GM12878 (cell line): ENCODE data around the gene ERN1. TPM values are rescaled to one million over a fixed set of nuclear protein-coding genes. Genes with fewer than 3 reads are reported as not detected.
A peak's percentile ranks its signal among the peaks of the same experiment; 100 is the strongest.

Experiments used
- ATAC-seq: fragments of 200-7000 bp; cut with Tn5 transposase; 3 replicates; pipeline ENCODE4 v1.9.1; 2020; ENCODE audit warnings: mild to moderate bottlenecking, moderate library complexity
- BruUV-seq: library from RNA; stranded (reverse); fragments of 400-500 nt; replicated peaks from 2 replicates; lab custom pipeline; 2021; lab: Mats Ljungman, UMichigan
- CTCF ChIA-PET: fragments of 300-600 bp; sonication (Branson Sonifier 250); formaldehyde crosslinking; extraction: SDS; loops from one replicate; lab custom pipeline; 2021; ENCODE audit warnings: inconsistent platforms; lab: Yijun Ruan, JAX
- POLR2A ChIA-PET: fragments of 350-600 bp; formaldehyde crosslinking; extraction: SDS; loops from one replicate; lab custom pipeline; 2021; ENCODE audit warnings: inconsistent platforms; lab: Charles Lee
- RAD21 ChIA-PET: fragments of 300-600 bp; sonication (Branson Sonifier 250); formaldehyde crosslinking; loops from one replicate; lab custom pipeline; 2023; ENCODE audit warnings: antibody characterized with exemption; ENCODE audit not compliant: unreplicated experiment; lab: Charles Lee
- SMC1A ChIA-PET: fragments of 300-600 bp; sonication (Branson Sonifier 250); formaldehyde crosslinking; loops from one replicate; lab custom pipeline; 2023; ENCODE audit not compliant: unreplicated experiment, uncharacterized antibody; lab: Charles Lee
- DNase-seq: peaks from one replicate; pipeline ENCODE4 v3.0.0-alpha.2; 2011; ENCODE audit warnings: low read depth, low spot score
- FAIRE-seq: peaks from 3 replicates; lab custom pipeline; 2011; peaks lifted over from hg19 to GRCh38; lab: Jason Lieb, UNC
- H2AFZ ChIP-seq: 2 replicates; pipeline ENCODE4 v1.6.0; 2011; ENCODE audit warnings: low read depth, low read length, control low read depth; ENCODE audit not compliant: control insufficient read depth
- H3K27ac ChIP-seq: 2 replicates; pipeline ENCODE4 v1.5.1; 2011; ENCODE audit warnings: control low read depth; ENCODE audit not compliant: control insufficient read depth, insufficient read depth
- H3K27me3 ChIP-seq, 2 experiments: replicated peaks in 1 of 2; 2 replicates each; pipeline versions ENCODE4 v1.6.0 to v1.6.1; 2011; ENCODE audit warnings: low read length in 1 of 2; ENCODE audit not compliant: control insufficient read depth in 2 of 2, insufficient read depth in 2 of 2
- H3K36me3 ChIP-seq, 2 experiments: 2 replicates each; pipeline ENCODE4 v1.5.1; 2011; ENCODE audit warnings: low read length in 1 of 2; ENCODE audit not compliant: control insufficient read depth in 2 of 2, insufficient read depth in 2 of 2
- H3K4me1 ChIP-seq: 2 replicates; pipeline ENCODE4 v1.6.1; 2011; ENCODE audit warnings: mild to moderate bottlenecking, low read length, moderate library complexity, mixed read lengths; ENCODE audit not compliant: control insufficient read depth, insufficient read depth
- H3K4me2 ChIP-seq: 2 replicates; pipeline ENCODE4 v1.6.0; 2011; ENCODE audit warnings: control low read depth; ENCODE audit not compliant: control insufficient read depth, insufficient read depth
- H3K4me3 ChIP-seq: fragments of 200-600 bp; sonication (generic); 2 replicates; pipeline ENCODE4 v1.5.1; 2016
- H3K79me2 ChIP-seq: 2 replicates; pipeline ENCODE4 v1.6.0; 2011; ENCODE audit warnings: low read length; ENCODE audit not compliant: control insufficient read depth, insufficient read depth
- H3K9ac ChIP-seq: 2 replicates; pipeline ENCODE4 v1.8.0; 2011; ENCODE audit warnings: low read length, control low read depth, mixed read lengths; ENCODE audit not compliant: control insufficient read depth, insufficient read depth
- H3K9me3 ChIP-seq: replicated peaks from 3 replicates; pipeline ENCODE4 v1.5.1; 2011; ENCODE audit warnings: mild to moderate bottlenecking, low read length; ENCODE audit not compliant: control insufficient read depth, insufficient read depth
- H4K20me1 ChIP-seq: 2 replicates; pipeline ENCODE4 v1.6.0; 2011; ENCODE audit not compliant: control insufficient read depth, insufficient read depth
- BMI1 ChIP-seq: fragments of 450-650 bp; IDR thresholded peaks from 2 replicates; pipeline ENCODE4 v1.6.1; 2016; ENCODE audit warnings: mild to moderate bottlenecking, moderate library complexity, borderline replicate concordance
- EED ChIP-seq: sonication (generic); IDR thresholded peaks from 2 replicates; pipeline ENCODE4 v1.6.1; 2016; ENCODE audit warnings: antibody characterized with exemption, low read depth
- IKZF1 ChIP-seq: fragments of 450-650 bp; conservative IDR thresholded peaks from 2 replicates; pipeline ENCODE4 v1.6.1; 2017; ENCODE audit warnings: antibody characterized with exemption, mild to moderate bottlenecking
- MXI1 ChIP-seq: fragments of 150-350 bp; IDR thresholded peaks from 2 replicates; pipeline ENCODE4 v1.6.1; 2011; ENCODE audit warnings: low read depth, mild to moderate bottlenecking, inconsistent platforms, low read length, improper control_type of control experiment
- RAD51 ChIP-seq: fragments of 450-650 bp; IDR thresholded peaks from 2 replicates; pipeline ENCODE4 v1.6.1; 2016; ENCODE audit warnings: moderate library complexity, mild to moderate bottlenecking, inconsistent platforms
- SMAD1 ChIP-seq: fragments of 450-650 bp; IDR thresholded peaks from 2 replicates; pipeline ENCODE4 v1.6.1; 2018; ENCODE audit warnings: mild to moderate bottlenecking, low read depth; ENCODE audit not compliant: partially characterized antibody
- SMARCA5 ChIP-seq: fragments of 450-650 bp; IDR thresholded peaks from 2 replicates; pipeline ENCODE4 v1.6.1; 2017; ENCODE audit warnings: mild to moderate bottlenecking
- SMC3 ChIP-seq: IDR thresholded peaks from 2 replicates; pipeline ENCODE4 v1.6.1; 2011; ENCODE audit warnings: low read length, improper control_type of control experiment, borderline replicate concordance
- SUZ12 ChIP-seq: fragments of 200-600 bp; sonication (generic); IDR thresholded peaks from one replicate; pipeline ENCODE4 v1.6.1; 2018; ENCODE audit warnings: antibody characterized with exemption, mild to moderate bottlenecking; ENCODE audit not compliant: unreplicated experiment
- ZBTB11 ChIP-seq: fragments of 450-650 bp; formaldehyde crosslinking; IDR thresholded peaks from 2 replicates; pipeline ENCODE4 v1.5.0; 2022; ENCODE audit warnings: mild to moderate bottlenecking, missing genetic modification characterization
- WGBS: methylation state at CpG from one replicate; pipeline ENCODE4 v1.1.6; 2016; ENCODE audit warnings: low lambda C conversion rate; ENCODE audit not compliant: insufficient replicate concordance, insufficient coverage; ENCODE audit errors: missing lambda C conversion rate; 5-methylcytosine and 5-hydroxymethylcytosine counted together
- in situ Hi-C: fragments of 300-500 bp; cut with MboI; formaldehyde crosslinking; loops from 9 replicates; pipeline ENCODE4 v1.14.3; 2018; ENCODE audit warnings: mixed read lengths
- intact Hi-C: fragments of 100-400 bp; cut with micrococcal nuclease; formaldehyde crosslinking; loops from one replicate; pipeline ENCODE4 v1.14.2; 2022; ENCODE audit not compliant: unreplicated experiment
- polyA plus RNA-seq, 11 experiments: library from polyadenylated mRNA; depleted of rRNA in 4 of 11; unstranded in 6 of 11; stranded (reverse) in 5 of 11; fragments of >200 nt; fragmentation: Nextera tagmentation in 4 of 11; fragmentation: Illumina TruSeq in 1 of 11; extraction: Ambion mirVana in 4 of 11; extraction: Trizol in 1 of 11; gene quantifications; 1 replicate in 1 of 11; 2 replicates in 10 of 11; pipeline versions ENCODE4 v1.2.1 to v1.2.3, GENCODE V29; 2011 to 2016; ENCODE audit warnings: inconsistent platforms in 2 of 11, missing spikeins in 2 of 11, low read depth in 1 of 11
- total RNA-seq, 4 experiments: library from RNA; depleted of rRNA in 3 of 4; stranded (reverse); fragments of >200 nt in 3 of 4; fragmentation: Illumina TruSeq in 1 of 4; extraction: Trizol in 1 of 4; gene quantifications; 2 replicates each; pipeline versions ENCODE4 v1.2.1 to v1.2.3, GENCODE V29; 2013 to 2021
- TF ChIP-seq, protein P1 (sequence below): fragments of 450-650 bp; conservative IDR thresholded peaks from 2 replicates; pipeline ENCODE4 v1.6.1; 2017; ENCODE audit warnings: mild to moderate bottlenecking, moderate library complexity
- TF ChIP-seq, protein P2 (sequence below): IDR thresholded peaks from 2 replicates; pipeline ENCODE4 v1.6.1; 2011; ENCODE audit warnings: borderline replicate concordance, low read depth, mild to moderate bottlenecking, moderate library complexity, mixed read lengths, low read length; ENCODE audit not compliant: insufficient read depth; ENCODE audit errors: extremely low read length

Gene ERN1
- total and polyA plus RNA-seq, 10 of the 15 experiments (the other 5 are each of a cell fraction or from before 2014, with no cell fraction given), result 2.6 to 19.2 (median 7.6) TPM

DNA sequence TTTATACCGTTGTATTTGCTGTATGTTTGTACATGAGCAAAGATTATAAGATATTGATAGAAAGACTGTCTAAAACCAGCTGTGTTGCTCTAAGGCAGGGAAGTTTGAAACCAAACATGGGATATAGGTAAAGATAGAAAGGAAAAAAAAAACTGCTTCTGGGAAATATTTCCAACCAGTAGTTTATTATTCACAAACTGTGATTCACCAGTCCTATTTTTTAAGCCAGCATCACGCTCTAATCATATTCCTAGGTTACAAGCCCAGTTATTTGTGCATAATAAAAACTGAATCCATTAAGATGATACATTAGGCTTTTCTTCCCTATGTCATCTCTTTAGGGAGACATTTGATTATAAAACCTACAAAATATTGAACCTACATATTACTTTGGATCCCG lies 4.0 kb downstream of the ERN1 start:
- Histone ChIP-seq H3K4me2 (no peak overlapping the region; the same call in 1 of the 2 replicates), H3K4me1 (peaks cover 22% of the 10 kb centered on the region), H2AFZ (no peak overlapping the region), H3K27ac (no peak overlapping the region), H3K27me3 (no peaks in the 10 kb centered on the region), H3K79me2 (peaks cover 70% of the 10 kb centered on the region), H3K36me3 (no peaks in the 10 kb centered on the region; a peak in 1 of 4 replicates), H3K4me3 (peak overlapping the region; percentile 9; the same call in 1 of the 2 replicates), H3K9ac (no peak overlapping the region), H3K9me3 (no peaks in the 10 kb centered on the region; the same call in 1 of the 3 replicates), H4K20me1 (no peaks in the 10 kb centered on the region)
- TF ChIP-seq SMARCA5 (no peak), RAD51 (no peak), IKZF1 (no peak), SUZ12 (no peak), EED (no peak), BMI1 (no peak), SMAD1 (no peak), ZBTB11 (no peak), SMC3 (no peak), MXI1 (no peak)
- TF ChIP-seq, protein P1, sequence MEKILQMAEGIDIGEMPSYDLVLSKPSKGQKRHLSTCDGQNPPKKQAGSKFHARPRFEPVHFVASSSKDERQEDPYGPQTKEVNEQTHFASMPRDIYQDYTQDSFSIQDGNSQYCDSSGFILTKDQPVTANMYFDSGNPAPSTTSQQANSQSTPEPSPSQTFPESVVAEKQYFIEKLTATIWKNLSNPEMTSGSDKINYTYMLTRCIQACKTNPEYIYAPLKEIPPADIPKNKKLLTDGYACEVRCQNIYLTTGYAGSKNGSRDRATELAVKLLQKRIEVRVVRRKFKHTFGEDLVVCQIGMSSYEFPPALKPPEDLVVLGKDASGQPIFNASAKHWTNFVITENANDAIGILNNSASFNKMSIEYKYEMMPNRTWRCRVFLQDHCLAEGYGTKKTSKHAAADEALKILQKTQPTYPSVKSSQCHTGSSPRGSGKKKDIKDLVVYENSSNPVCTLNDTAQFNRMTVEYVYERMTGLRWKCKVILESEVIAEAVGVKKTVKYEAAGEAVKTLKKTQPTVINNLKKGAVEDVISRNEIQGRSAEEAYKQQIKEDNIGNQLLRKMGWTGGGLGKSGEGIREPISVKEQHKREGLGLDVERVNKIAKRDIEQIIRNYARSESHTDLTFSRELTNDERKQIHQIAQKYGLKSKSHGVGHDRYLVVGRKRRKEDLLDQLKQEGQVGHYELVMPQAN, result no peak
- TF ChIP-seq, protein P2, sequence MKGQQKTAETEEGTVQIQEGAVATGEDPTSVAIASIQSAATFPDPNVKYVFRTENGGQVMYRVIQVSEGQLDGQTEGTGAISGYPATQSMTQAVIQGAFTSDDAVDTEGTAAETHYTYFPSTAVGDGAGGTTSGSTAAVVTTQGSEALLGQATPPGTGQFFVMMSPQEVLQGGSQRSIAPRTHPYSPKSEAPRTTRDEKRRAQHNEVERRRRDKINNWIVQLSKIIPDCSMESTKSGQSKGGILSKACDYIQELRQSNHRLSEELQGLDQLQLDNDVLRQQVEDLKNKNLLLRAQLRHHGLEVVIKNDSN, result no peak
- intact Hi-C loops, result no loop called here
- DNase-seq, result no peak
- ATAC-seq, result no peak
- SMC1A ChIA-PET, result interaction anchor here (0.9 to 11.2 kb wide), 7 partner anchors 11 to 105 kb away, joined by 3 to 151 read pairs (median 9); partner anchors contain the start of gene ICAM2
- WGBS, result 94% methylated on average over 3 of the region's 3 CpGs
- CTCF ChIA-PET, result interaction anchor here (1.0 to 6.5 kb wide), 8 partner anchors 7 to 214 kb away, joined by 3 to 82 read pairs (median 4); partner anchors contain the start of gene ERN1
- BruUV-seq, result no TSS peak
- POLR2A ChIA-PET, result interaction anchor here (0.7 to 4.6 kb wide), 7 partner anchors 11 to 84 kb away, joined by 3 to 22 read pairs (median 3); no protein-coding TSS in a partner anchor
- no peak for FAIRE-seq
- in situ Hi-C loops, result no loop called here
- RAD21 ChIA-PET, result interaction anchor here (1.1 to 14.4 kb wide), 4 partner anchors 8 to 106 kb away, joined by 4 to 507 read pairs (median 6); no protein-coding TSS in a partner anchor
